B cell (primary cell): ENCODE measurements around the gene TP53BP2.

Experiments
- CTCF ChIP-seq: fragments of 200-600 bp; IDR thresholded peaks from one replicate; pipeline ENCODE4 v1.8.0; 2022; ENCODE audit warnings: antibody characterized with exemption, mild to moderate bottlenecking
- EZH2 ChIP-seq: IDR thresholded peaks from 2 replicates; pipeline ENCODE4 v1.6.1; 2012; ENCODE audit warnings: borderline replicate concordance, low read depth, mild to moderate bottlenecking, moderate library complexity, low read length; ENCODE audit not compliant: insufficient read depth, poor library complexity, severe bottlenecking

- TF ChIP-seq CTCF (no peak), EZH2 (no peak)
Observed at GRCh38 chr1:223853275-223853674, 7.5 kb upstream of the TP53BP2 start.
